ENCODE results near the gene PELI1.
A peak's percentile ranks its signal among the peaks of the same experiment; 100 is the strongest.

PELI1 gene

DNA sequence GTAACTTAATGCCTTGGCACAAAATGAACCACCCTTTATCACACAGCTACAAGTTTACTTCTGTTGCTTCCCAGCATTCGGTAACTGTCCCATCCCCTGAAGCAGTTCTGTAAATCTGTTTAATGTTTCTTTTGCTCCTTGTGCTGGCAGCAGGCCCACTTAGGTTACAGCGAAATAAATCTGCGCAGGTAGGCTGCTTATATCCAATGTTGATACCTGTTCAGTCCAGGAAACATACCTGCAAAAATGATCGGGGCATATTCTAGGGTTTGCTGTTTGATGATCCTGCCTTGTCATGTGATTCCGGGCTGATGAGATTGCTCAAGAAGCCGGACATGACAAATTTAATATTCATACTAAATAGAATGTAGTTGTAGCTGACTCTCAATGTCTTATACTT, 23.3 kb downstream of the PELI1 start:
- DNase-seq (ENCODE audit: low read depth in 2 of 2), result peak in 1 of 2 donors; percentile 65
- no peak overlapping the region for H3K4me3 ChIP-seq (replicated peaks in 1 of 2; ENCODE audit: low read depth in 2 of 2, low read length in 2 of 2)
- TF ChIP-seq, protein P1, sequence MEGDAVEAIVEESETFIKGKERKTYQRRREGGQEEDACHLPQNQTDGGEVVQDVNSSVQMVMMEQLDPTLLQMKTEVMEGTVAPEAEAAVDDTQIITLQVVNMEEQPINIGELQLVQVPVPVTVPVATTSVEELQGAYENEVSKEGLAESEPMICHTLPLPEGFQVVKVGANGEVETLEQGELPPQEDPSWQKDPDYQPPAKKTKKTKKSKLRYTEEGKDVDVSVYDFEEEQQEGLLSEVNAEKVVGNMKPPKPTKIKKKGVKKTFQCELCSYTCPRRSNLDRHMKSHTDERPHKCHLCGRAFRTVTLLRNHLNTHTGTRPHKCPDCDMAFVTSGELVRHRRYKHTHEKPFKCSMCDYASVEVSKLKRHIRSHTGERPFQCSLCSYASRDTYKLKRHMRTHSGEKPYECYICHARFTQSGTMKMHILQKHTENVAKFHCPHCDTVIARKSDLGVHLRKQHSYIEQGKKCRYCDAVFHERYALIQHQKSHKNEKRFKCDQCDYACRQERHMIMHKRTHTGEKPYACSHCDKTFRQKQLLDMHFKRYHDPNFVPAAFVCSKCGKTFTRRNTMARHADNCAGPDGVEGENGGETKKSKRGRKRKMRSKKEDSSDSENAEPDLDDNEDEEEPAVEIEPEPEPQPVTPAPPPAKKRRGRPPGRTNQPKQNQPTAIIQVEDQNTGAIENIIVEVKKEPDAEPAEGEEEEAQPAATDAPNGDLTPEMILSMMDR (IDR thresholded peaks at IDR 0.05; ENCODE audit: low read depth, low read length), result no peak

DNA sequence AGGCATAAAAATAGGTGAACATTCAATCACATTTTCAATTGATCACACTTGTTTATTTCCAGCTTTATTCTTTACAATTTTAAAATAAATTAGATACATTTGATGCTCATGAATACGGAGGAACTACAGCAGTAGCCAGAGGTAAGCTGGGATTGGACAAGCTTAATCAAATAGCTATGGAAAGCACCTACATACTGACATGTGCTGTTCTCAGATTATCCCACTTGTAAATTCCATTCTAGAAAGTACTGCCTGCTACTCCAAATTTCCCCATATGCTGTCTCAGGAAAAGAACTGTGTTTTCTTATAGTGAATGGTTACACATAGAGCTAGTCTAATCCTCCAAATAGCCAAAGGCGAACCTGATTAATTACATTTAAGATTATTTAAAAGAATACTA, 24.2 kb downstream of the PELI1 start:
- H3K4me3 ChIP-seq (replicated peaks in 1 of 2; ENCODE audit: low read depth in 2 of 2, low read length in 2 of 2), result no peak overlapping the region
- DNase-seq (ENCODE audit: low read depth in 2 of 2), result no peak
- TF ChIP-seq, protein P1 (IDR thresholded peaks at IDR 0.05; ENCODE audit: low read depth, low read length), result no peak

DNA sequence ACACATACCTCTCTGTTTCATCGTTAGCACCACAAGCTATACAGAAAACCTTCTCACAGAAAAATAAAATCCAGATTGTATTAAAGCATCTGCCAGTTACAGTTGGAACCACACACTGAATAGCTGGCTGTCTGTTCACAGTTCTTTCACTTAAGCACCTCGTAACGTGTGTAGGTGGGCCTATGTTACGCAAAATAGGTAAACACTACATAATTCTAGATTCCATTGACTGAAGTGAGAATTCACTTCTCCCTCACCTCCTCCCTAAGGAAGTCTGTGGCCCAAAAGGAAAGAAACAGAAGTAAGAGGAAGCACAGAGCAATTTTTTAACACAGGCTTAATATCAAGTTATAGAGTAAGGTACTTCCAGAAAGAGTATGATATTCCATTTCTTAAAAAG, 24.9 kb downstream of the PELI1 start:
- TF ChIP-seq, protein P1 (IDR thresholded peaks at IDR 0.05; ENCODE audit: low read depth, low read length), result no peak
- no peak for DNase-seq (ENCODE audit: low read depth in 2 of 2)
- no peak overlapping the region for H3K4me3 ChIP-seq (replicated peaks in 1 of 2; ENCODE audit: low read depth in 2 of 2, low read length in 2 of 2)

DNA sequence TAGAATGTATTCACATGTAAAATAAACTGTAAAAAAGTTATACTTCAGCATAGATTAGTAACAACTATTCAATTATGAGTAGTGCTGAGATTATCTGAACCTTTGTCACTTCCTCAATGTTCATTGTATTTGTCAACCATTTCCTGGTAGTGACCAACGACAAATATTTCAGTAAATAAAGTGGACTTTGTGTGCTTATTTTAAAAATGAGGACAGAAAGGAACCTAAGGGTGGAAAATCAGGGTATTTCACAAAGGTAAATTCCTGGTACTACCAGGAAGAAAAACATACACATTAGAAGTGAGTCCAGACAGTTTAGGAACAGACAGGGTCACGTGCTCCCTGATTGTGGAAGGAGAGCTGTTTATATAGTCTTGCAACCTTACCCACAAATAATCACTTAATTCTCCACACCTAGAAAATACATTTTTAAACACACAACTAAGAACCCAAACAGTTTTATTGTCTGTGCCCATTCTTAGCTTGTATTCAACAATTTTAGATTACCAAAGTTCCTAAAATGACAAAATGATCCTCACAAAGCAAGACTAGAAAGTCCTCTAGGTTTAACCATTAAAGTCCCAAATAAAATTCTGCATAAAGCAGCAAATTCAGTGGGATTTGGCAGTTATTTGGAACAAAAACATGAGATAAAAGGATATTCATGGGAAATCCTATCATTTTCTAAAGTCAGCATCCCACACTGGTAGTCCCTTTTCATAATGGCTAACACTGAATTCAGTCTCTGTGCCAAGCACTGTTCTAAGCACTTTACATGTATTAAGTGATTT, 28.2 kb downstream of the PELI1 start:
- H3K4me3 ChIP-seq (replicated peaks in 1 of 2; ENCODE audit: low read depth in 2 of 2, low read length in 2 of 2), result no peak overlapping the region
- TF ChIP-seq, protein P1 (IDR thresholded peaks at IDR 0.05; ENCODE audit: low read depth, low read length), result no peak
- DNase-seq (ENCODE audit: low read depth in 2 of 2), result no peak

DNA sequence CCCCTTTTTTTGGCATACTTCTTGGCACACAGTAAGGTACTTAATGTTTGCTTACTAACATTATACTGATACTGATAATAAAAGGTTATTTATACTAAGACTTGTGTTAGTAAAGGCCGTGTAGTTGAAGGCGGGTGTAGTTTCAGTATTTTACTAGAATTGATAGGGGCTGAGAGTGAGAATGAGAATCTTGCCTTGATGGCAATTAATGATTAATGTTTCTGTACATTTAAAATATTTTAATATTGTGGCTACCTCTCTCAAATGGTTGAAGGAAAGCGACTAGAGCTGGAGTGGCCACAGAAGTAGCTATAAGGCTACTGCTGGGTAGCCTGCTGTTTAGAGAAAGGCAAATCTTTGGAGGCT, 29.3 kb downstream of the PELI1 start:
- no peak for DNase-seq (ENCODE audit: low read depth in 2 of 2)
- H3K4me3 ChIP-seq (replicated peaks in 1 of 2; ENCODE audit: low read depth in 2 of 2, low read length in 2 of 2), result no peak overlapping the region
- TF ChIP-seq, protein P1 (IDR thresholded peaks at IDR 0.05; ENCODE audit: low read depth, low read length), result no peak

DNA sequence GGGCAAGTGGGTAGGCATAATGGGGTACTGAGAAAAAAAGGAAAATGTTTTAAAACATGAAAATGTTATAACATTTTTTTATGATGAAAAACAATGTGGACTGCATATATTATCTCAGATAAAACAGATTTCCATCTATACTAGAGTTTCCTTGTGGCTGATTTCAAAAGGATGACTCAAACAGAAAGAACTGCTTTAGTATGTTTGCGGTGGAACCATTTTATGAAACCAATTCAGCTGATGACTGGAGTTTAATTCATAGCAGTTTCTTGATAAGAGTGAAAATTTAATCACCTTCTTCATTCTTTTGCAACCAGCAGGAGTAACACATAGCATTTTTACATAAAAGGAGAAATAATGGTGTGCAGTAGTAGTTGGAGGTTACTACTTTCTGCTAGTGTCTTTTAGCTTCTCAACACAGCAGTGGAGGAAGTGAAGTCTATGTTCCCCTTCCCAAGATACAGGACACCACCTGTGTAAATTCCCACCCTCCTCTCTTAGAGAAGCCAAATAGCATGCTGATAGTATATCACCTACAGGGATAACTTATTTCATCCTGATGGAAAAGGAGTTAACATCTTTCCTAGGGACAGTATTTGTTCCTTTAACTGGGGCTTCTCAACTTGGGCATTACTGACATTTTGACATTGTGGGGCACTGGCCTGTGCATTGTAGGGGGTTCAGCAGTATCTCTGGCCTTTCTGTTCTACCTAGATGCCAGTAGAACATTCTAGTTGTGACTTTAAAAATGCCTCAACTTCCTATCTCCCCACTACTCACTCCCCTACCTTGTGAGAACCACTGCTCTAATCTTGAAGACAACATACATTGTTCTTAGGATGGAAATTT, 29.9 kb downstream of the PELI1 start:
- TF ChIP-seq, protein P1 (IDR thresholded peaks at IDR 0.05; ENCODE audit: low read depth, low read length), result no peak
- H3K4me3 ChIP-seq (replicated peaks in 1 of 2; ENCODE audit: low read depth in 2 of 2, low read length in 2 of 2), result peak overlapping the region in 1 of 2 donors; percentile 6
- peak; percentile 59 to 84 for DNase-seq (ENCODE audit: low read depth in 2 of 2)

Data from cardiac fibroblast (primary cell).